GM21381 (cell line): ENCODE data around the gene MRGPRE.
"Not testable (repeated sequence)": the region's sequence is repeated elsewhere in the genome, so short reads cannot be mapped to it uniquely, and the experiment has no call there.

Experiments used
- ATAC-seq: cut with Tn5 transposase; IDR thresholded peaks from one replicate; pipeline ENCODE4 v1.9.1; 2021; ENCODE audit warnings: mild to moderate bottlenecking, moderate library complexity; ENCODE audit not compliant: unreplicated experiment

The MRGPRE gene, protein sequence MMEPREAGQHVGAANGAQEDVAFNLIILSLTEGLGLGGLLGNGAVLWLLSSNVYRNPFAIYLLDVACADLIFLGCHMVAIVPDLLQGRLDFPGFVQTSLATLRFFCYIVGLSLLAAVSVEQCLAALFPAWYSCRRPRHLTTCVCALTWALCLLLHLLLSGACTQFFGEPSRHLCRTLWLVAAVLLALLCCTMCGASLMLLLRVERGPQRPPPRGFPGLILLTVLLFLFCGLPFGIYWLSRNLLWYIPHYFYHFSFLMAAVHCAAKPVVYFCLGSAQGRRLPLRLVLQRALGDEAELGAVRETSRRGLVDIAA

GRCh38 chr11:3231851-3232744, at the start of gene MRGPRE:
TSS of gene MRGPRE (minus strand) at chr11:3232417. CDS start at chr11:3228799, 3,618 bp downstream.
- no peak for ATAC-seq

DNA sequence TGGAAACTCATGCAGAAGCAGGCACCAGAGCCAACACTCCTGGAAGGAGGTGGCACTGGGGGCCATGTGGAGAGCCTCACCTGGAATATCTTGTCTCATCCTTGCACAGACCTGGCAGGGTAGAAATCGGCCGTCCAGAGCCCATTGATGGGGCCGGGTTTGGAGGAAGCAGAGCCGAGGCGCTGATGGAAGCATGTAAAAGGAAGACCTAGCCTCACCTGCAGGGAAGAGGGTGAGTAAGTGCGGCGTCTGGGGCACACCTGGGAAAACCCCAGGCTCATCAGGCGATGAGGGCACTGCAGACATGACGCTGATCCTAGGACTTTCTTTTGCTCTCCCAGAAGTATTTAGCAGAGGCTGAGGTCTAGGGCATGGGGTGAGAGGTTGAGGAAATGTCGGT, 48.9 kb upstream of the MRGPRE start:
- not testable (repeated sequence) for ATAC-seq

DNA sequence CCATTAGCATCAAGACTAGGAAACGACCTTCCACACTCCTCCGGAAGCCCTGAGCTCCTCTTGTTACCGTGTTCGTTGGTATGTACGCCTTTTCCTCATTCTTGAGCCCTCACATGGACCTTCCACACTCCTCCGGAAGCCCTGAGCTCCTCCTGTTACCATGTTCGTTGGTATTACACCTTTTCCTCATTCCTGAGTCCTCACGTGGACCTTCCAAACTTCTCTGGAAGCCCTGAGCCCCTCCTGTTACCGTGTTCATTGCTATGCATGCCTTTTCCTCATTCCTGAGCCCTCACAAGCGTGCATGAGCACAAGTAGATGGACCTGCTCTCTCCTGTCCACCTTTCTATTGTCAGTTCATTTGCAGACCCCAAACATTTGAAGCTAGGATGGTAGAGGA, 48.4 kb upstream of the MRGPRE start:
- not testable (repeated sequence) for ATAC-seq

- ATAC-seq = not testable (repeated sequence)
These were observed 46.7 kb upstream of the MRGPRE start for GRCh38 chr11:3278922-3279321.

DNA sequence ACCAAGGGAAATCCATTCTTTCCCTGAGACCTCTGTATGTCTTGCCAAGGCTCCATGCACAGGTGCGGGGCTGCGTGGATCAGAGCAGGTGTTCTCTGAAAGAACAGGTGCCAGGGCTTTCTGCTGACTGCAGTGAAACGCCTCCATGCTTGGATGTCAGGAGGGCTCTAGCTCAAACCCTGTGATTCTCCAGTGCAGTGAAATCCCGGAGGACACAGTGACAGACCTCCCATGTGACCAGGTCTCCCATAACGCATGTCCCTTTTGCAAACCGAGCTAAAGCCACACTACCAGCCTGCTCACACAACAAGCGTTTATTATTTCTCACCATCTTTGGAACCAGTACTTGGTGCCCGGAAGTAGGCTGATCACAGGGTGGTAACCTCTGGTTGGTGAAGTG, 41.4 kb upstream of the MRGPRE start:
- not testable (repeated sequence) for ATAC-seq

- not testable (repeated sequence) for ATAC-seq
These were observed 30.3 kb upstream of the MRGPRE start for GRCh38 chr11:3262548-3262947.

- ATAC-seq = not testable (repeated sequence)
These were observed 29.6 kb upstream of the MRGPRE start for GRCh38 chr11:3261831-3262230.

DNA sequence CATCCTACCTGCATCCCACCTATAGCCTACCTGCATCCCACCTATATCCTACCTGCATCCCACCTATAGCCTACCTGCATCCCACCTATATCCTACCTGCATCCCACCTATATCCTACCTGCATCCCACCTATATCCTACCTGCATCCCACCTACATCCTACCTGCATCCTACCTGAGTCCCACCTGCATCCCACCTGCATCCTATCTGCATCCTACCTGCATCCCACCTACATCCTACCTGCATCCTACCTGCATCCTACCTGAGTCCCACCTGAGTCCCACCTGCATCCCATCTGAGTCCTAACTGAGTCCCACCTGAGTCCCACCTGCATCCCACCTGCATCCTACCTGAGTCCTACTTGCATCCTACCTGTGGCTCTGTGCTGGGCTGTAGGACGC, 25.3 kb upstream of the MRGPRE start:
- ATAC-seq = not testable (repeated sequence)

GRCh38 chr11:3255241-3255640, 23.0 kb upstream of the MRGPRE start:
- ATAC-seq = not testable (repeated sequence)

DNA sequence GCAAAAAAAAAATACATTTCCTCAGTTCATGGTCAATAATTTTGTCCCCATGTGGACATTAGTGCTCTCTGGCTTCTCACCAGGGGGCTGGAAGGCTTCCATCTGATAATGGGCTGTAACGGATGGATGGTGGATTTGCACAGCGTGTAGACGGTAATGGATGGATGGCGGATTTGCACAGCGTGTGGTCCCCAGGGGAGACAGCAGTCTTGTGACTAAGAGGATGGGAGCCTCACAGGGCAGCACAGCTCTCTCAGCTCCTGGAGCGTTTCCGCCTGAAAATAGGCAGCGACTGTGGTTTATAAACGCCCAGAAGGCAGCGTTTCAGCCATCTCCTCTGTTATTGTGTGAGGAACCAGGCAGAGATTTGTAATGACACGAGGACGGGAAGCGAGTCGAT, 22.6 kb upstream of the MRGPRE start:
- ATAC-seq = not testable (repeated sequence)

GRCh38 chr11:3245071-3245470, 12.9 kb upstream of the MRGPRE start:
- ATAC-seq = no peak

DNA sequence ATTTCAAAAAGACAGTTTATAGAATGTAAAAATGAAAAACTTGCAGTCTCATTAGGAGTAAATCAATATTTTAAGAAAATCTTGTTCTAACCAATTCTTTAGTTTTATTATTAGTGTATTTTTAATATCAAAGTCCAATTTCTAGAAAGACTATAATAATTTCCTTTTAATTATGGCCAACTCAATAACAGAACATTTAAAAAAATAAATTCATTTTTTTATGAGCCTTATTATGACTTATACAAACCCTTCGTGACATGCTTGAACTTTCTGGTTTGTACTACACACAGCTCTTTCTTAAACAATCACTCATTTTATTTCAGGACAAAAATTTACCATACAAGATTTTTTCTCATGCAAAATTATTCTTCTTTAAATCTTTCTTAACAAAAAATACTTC, 11.7 kb upstream of the MRGPRE start:
- ATAC-seq = no peak

DNA sequence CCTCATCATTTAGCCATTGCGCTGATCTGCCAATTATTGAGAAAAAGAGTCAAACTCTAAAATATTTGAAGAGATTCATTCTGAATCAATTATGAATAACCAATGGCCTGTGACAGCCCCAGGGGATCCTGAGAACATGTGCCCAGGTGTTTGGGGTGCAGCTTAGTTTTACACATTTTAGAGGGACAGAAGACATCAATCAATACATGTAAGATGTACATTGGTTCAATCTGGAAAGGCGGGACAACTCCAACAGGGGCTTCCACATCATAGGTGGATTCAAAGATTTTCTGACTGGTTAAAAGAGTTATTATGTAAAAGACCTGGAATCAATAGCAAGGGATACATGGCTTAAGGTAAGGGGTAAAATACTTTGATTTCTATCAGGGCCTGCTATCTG, 4.9 kb upstream of the MRGPRE start:
- no peak for ATAC-seq

DNA sequence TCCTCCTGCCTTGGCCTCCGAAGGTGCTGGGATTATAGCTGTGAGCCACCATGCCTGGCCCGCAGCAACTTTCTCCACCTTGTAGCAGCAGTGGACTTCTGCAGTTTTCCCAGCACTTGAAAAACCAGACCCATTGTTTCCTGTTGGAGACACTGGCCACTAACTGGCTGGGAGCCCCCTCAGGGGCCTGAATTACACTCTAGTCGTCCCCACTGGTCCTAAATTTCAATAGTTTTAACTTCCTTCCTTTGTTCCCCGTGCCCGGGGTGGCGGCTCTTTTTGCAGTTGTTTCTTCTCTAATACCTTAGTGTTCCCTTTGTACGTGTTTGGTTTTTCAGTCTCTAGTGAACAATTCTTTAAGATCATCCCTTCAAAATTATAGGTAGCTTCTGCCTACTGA, 2.6 kb upstream of the MRGPRE start:
- no peak for ATAC-seq

- no peak for ATAC-seq
These were observed 739 bp upstream of the MRGPRE start for GRCh38 chr11:3232956-3233355.

DNA sequence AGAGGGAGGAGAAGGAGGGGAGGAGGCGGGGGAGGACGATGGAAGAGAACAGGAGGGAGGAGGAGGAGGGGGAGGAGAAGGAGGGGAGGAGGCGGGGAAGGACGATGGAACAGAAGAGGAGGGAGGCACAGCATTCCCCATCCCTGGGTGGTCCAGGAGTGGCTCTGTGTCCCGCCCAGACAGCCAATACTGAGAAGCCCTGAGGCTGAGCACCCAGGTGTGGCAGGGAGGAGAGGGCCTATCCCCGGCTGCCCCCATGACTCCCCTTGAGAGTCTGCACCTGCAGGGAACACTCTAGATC, 717 bp downstream of the MRGPRE start:
- ATAC-seq = no peak

DNA sequence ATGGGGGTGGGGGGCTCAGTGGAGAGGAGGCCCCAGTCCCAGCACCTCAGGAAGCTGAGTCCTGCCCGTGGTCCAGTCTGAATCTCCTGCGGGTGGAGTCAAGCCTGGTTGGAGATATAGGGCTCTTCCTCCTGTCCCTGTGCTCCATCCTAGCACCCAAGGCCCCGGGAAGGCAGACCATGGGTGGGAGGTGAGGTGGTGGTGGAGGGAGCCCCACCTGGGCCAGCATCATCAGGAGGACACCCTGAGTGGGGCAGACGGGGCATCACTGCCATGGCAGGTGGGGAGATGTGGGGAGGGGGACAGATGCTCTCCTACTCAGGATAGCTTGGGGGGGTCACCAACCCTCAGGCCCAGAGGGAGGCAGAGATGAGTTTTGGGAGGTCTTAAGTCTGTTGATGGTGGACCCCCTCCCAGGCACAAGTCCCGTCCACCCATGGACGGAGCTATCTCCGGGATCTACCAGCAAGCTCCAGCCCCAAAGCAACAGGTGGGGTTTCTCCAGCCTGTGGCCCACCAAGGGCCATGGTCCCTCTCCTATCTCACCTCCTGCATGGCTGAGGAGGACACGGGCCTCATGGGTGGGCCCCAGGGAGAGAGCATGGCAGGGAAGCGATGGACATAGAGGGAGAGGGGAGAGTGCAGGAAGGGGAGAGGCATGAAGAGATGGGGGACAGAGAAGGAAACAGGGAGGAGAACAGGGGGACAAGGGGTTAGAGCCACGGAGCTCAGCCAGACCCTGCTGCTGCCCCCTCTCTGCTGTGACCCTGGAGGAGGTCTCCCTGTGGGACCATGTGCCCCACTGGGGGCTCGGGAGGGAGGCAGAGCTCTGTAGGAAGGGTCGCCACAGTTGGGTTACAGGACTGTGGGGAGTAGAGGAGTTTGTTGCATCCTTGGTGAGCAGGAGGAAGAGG, 1.3 kb downstream of the MRGPRE start:
- no peak for ATAC-seq

DNA sequence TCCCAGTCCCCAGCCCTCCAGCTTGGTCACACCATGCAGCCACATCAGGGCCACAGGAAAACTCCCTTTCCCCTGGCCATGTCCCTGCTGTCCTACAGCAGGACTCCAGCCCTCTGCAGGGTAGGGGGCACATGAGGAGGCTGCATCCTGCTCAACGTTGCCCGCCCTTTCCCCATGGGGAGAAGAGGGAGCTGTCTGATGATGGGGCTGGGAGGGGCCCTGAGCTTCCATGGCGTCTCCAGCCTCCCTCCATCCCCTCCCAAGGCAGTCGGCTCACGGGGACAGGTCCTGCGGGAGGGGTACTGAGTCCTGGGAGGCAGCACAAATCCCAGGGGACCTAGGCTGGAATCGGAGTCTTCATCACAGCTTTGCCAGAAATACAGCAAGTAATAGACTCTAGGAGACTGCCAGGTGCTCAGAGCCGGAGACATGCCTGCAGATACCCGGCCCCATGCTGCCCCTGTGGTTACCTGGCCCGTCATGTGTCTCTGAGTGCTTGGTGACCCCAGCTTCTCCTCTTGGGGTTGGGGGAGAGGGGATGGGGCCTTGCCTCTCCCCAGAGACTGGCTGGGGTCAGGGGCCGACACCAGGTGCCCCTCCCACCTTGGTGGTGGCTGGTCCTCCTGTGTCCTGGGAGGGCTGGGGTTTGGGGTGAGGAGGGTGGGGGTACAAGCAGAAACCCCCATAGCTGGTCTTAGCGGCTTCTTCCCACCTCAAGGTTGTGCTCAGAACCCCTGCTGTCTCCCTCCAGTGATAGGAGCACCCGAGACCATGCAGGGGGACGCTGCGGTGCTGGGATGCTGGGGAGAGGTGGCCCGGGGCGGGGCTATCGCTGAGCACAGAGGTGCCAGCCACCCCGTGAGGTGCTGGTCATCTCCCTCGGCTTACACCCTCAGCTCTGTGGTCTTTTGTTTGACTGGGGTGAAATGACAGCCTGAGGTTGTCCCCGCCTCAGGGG, 2.3 kb downstream of the MRGPRE start:
- no peak for ATAC-seq

GRCh38 chr11:3228445-3228829, 3.8 kb downstream of the MRGPRE start:
- no peak for ATAC-seq
